Measurements from ENCODE around the gene SYNPR. TPM values are rescaled to one million over a fixed set of nuclear protein-coding genes. Genes with fewer than 3 reads are reported as not detected.

Gene SYNPR
- total RNA-seq, 1 experiment from 2014 or later, result not detected

GRCh38 chr3:63494646-63495045 lies 216.5 kb downstream of the SYNPR start:
- no peaks in the 10 kb centered on the region for H3K4me1 Mint-ChIP-seq (ENCODE audit: low read depth, unreplicated experiment)
- intact Hi-C loops (cut with micrococcal nuclease; ENCODE audit: unreplicated experiment), result no loop called here
- H3K9me3 Mint-ChIP-seq (ENCODE audit: unreplicated experiment), result no peaks in the 10 kb centered on the region
- H3K36me3 Mint-ChIP-seq (ENCODE audit: insufficient read depth, unreplicated experiment), result no peaks in the 10 kb centered on the region
- H3K27ac Mint-ChIP-seq (ENCODE audit: unreplicated experiment), result no peak overlapping the region
- no peaks in the 10 kb centered on the region for H3K4me1 ChIP-seq
- no peaks in the 10 kb centered on the region; the same call in 1 of the 2 replicates for H3K27me3 ChIP-seq (replicated peaks; ENCODE audit: control insufficient read depth, insufficient read depth, low read length)
- H3K4me3 Mint-ChIP-seq (ENCODE audit: unreplicated experiment), result no peak overlapping the region
- H3K27me3 Mint-ChIP-seq (ENCODE audit: insufficient read depth, unreplicated experiment), result peaks cover 4% of the 10 kb centered on the region
- BruUV-seq (replicated peaks), result no TSS peak
- CTCF ChIA-PET, result no interaction called here
- DNase-seq, result no peak
- H3K36me3 ChIP-seq (ENCODE audit: control insufficient read depth, insufficient read depth, low read length), result no peaks in the 10 kb centered on the region
- no peak overlapping the region for H3K4me3 ChIP-seq (ENCODE audit: low read depth, low read length)
- TF ChIP-seq, protein P1, sequence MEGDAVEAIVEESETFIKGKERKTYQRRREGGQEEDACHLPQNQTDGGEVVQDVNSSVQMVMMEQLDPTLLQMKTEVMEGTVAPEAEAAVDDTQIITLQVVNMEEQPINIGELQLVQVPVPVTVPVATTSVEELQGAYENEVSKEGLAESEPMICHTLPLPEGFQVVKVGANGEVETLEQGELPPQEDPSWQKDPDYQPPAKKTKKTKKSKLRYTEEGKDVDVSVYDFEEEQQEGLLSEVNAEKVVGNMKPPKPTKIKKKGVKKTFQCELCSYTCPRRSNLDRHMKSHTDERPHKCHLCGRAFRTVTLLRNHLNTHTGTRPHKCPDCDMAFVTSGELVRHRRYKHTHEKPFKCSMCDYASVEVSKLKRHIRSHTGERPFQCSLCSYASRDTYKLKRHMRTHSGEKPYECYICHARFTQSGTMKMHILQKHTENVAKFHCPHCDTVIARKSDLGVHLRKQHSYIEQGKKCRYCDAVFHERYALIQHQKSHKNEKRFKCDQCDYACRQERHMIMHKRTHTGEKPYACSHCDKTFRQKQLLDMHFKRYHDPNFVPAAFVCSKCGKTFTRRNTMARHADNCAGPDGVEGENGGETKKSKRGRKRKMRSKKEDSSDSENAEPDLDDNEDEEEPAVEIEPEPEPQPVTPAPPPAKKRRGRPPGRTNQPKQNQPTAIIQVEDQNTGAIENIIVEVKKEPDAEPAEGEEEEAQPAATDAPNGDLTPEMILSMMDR (IDR thresholded peaks at IDR 0.05; ENCODE audit: insufficient read depth in 1 of 2, low read depth in 1 of 2, low read length in 1 of 2, severe bottlenecking in 1 of 2, unreplicated experiment in 1 of 2), result no peak
- POLR2A ChIA-PET, result no interaction called here
- H3K9me3 ChIP-seq, result no peaks in the 10 kb centered on the region

GRCh38 chr3:63497641-63498040 lies 219.5 kb downstream of the SYNPR start:
- no peaks in the 10 kb centered on the region for H3K9me3 ChIP-seq
- BruUV-seq (replicated peaks), result no TSS peak
- ChIA-PET POLR2A (no interaction called here), CTCF (no interaction called here)
- H3K36me3 Mint-ChIP-seq (ENCODE audit: insufficient read depth, unreplicated experiment), result no peaks in the 10 kb centered on the region
- H3K4me3 Mint-ChIP-seq (ENCODE audit: unreplicated experiment), result no peak overlapping the region
- H3K4me3 ChIP-seq (ENCODE audit: low read depth, low read length), result no peak overlapping the region
- no peak for DNase-seq
- no peaks in the 10 kb centered on the region for H3K27me3 Mint-ChIP-seq (ENCODE audit: insufficient read depth, unreplicated experiment)
- no peaks in the 10 kb centered on the region for H3K4me1 Mint-ChIP-seq (ENCODE audit: low read depth, unreplicated experiment)
- no peaks in the 10 kb centered on the region for H3K9me3 Mint-ChIP-seq (ENCODE audit: unreplicated experiment)
- TF ChIP-seq, protein P1 (IDR thresholded peaks at IDR 0.05; ENCODE audit: insufficient read depth in 1 of 2, low read depth in 1 of 2, low read length in 1 of 2, severe bottlenecking in 1 of 2, unreplicated experiment in 1 of 2), result no peak
- H3K4me1 ChIP-seq, result 0 out of 2 replicates have a peak, but pooled peaks cover 6% of the 10 kb centered on the region
- intact Hi-C loops (cut with micrococcal nuclease; ENCODE audit: unreplicated experiment), result no loop called here
- H3K27ac Mint-ChIP-seq (ENCODE audit: unreplicated experiment), result no peak overlapping the region
- no peaks in the 10 kb centered on the region; the same call in 1 of the 2 replicates for H3K27me3 ChIP-seq (replicated peaks; ENCODE audit: control insufficient read depth, insufficient read depth, low read length)
- H3K36me3 ChIP-seq (ENCODE audit: control insufficient read depth, insufficient read depth, low read length), result no peaks in the 10 kb centered on the region

DNA sequence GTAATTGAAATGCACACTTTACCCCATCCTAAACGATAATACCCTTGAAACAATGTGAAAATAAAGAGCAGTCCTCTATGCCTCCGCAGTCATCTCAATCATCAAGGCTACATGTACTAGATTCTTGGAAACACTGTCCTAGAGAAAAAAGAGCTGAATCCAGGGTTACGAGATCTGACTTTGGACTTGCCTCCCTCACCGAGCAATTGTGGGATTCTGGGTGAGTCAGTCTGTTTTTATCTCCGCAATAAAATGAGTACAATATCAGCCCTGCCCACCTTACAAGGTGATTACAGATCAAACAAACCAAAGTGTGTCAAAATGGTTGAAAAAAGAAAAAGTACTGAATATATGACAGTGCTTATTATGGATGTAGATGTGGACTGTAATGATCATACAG lies 222.1 kb downstream of the SYNPR start:
- no peak overlapping the region for H3K4me3 ChIP-seq (ENCODE audit: low read depth, low read length)
- ChIA-PET POLR2A (no interaction called here), CTCF (no interaction called here)
- intact Hi-C loops (cut with micrococcal nuclease; ENCODE audit: unreplicated experiment), result no loop called here
- no peaks in the 10 kb centered on the region for H3K27me3 Mint-ChIP-seq (ENCODE audit: insufficient read depth, unreplicated experiment)
- no peaks in the 10 kb centered on the region for H3K9me3 Mint-ChIP-seq (ENCODE audit: unreplicated experiment)
- H3K36me3 Mint-ChIP-seq (ENCODE audit: insufficient read depth, unreplicated experiment), result no peaks in the 10 kb centered on the region
- TF ChIP-seq, protein P1 (IDR thresholded peaks at IDR 0.05; ENCODE audit: insufficient read depth in 1 of 2, low read depth in 1 of 2, low read length in 1 of 2, severe bottlenecking in 1 of 2, unreplicated experiment in 1 of 2), result no peak
- no peak overlapping the region for H3K4me3 Mint-ChIP-seq (ENCODE audit: unreplicated experiment)
- no peaks in the 10 kb centered on the region for H3K9me3 ChIP-seq
- H3K4me1 ChIP-seq, result 0 out of 2 replicates have a peak, but pooled peaks cover 6% of the 10 kb centered on the region
- DNase-seq, result no peak
- H3K4me1 Mint-ChIP-seq (ENCODE audit: low read depth, unreplicated experiment), result no peaks in the 10 kb centered on the region
- no peak overlapping the region for H3K27ac Mint-ChIP-seq (ENCODE audit: unreplicated experiment)
- H3K27me3 ChIP-seq (replicated peaks; ENCODE audit: control insufficient read depth, insufficient read depth, low read length), result no peaks in the 10 kb centered on the region
- no TSS peak for BruUV-seq (replicated peaks)
- H3K36me3 ChIP-seq (ENCODE audit: control insufficient read depth, insufficient read depth, low read length), result no peaks in the 10 kb centered on the region
